ENCODE results near the gene OGFOD2. TPM values are rescaled to one million over a fixed set of nuclear protein-coding genes. Genes with fewer than 3 reads are reported as not detected.

OGFOD2 gene
- total and polyA plus RNA-seq, 2 of the 13 experiments (the other 11 are each of a cell fraction or from before 2014, with no cell fraction given), result 13.2 to 14.6 TPM

DNA sequence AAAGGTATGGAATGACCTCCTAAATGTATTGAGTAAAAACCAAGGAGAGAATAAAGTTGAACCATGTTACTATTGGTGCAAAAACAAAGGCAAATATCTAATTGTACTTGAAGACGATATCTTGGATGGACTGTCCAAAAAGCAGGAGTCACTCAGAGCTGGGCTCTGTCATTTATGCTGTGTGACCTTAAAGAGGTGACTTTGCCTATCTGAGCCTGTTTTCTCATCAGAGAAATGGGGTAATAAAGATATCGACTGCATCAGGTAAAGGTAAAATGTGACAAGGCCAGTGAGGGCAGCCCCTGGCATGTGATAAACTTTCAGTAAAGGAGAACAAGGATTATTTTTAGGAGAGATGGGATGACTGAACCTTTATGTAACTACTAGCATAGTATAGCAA lies 6.9 kb upstream of the OGFOD2 start:
- no peaks in the 10 kb centered on the region for H3K9me3 ChIP-seq (ENCODE audit: low read length)
- ATAC-seq (no peak), DNase-seq (ENCODE audit: low spot score) (no peak), FAIRE-seq (no peak)
- intact Hi-C loops (cut with micrococcal nuclease; ENCODE audit: unreplicated experiment), result loop anchor here (5.0 kb wide), 1 partner anchor 264 kb away; the partner anchor contains the start of genes MPHOSPH9 and MTRFR
- WGBS (ENCODE audit: low lambda C conversion rate), result 83% methylated on average over 2 of the region's 2 CpGs
- H3K27me3 ChIP-seq (ENCODE audit: control insufficient read depth in 1 of 2, insufficient read depth in 2 of 2, low read length in 2 of 2), result no peaks in the 10 kb centered on the region
- H3K4me1 ChIP-seq (ENCODE audit: insufficient read depth, low read length), result peaks cover 48% of the 10 kb centered on the region
- H4K20me1 ChIP-seq (ENCODE audit: insufficient read depth, low read length), result no peaks in the 10 kb centered on the region
- no TSS peak for BruUV-seq (replicated peaks)
- no peak overlapping the region for H3K4me3 ChIP-seq (replicated peaks in 1 of 3; ENCODE audit: insufficient read depth in 1 of 3, low read depth in 2 of 3, low read length in 3 of 3)
- H3K36me3 ChIP-seq (replicated peaks in 1 of 2; ENCODE audit: control insufficient read depth in 1 of 2, insufficient read depth in 2 of 2, low read length in 2 of 2), result no peaks in the 10 kb centered on the region
- TF ChIP-seq ZNF629 (CRISPR knock-in tag; conservative IDR thresholded peaks at IDR 0.05), result 0 out of 2 replicates have a peak, but pooled peaks have one; percentile 19
- TF ChIP-seq SIX1 (CRISPR knock-in tag; IDR thresholded peaks at IDR 0.05; ENCODE audit: borderline replicate concordance), result no peak
- no peak overlapping the region for H3K4me2 ChIP-seq (ENCODE audit: low read depth, low read length)
- in situ Hi-C loops (cut with HindIII; ENCODE audit: extremely low pct_ligation_motif_present, low pct_unique_long_range_greater_than_20kb), result no loop called here
- no peaks in the 10 kb centered on the region for H3K79me2 ChIP-seq (ENCODE audit: insufficient read depth, low read length)
- no peak overlapping the region for H3K27ac ChIP-seq (ENCODE audit: extremely low read length, insufficient read depth, low read length)
- ChIA-PET CTCF (ENCODE audit: low intra/inter-chr PET ratio, low total read pairs) (no interaction called here), POLR2A (interaction anchor here (1.4 kb wide), 1 partner anchor 265 kb away, joined by 3 read pairs; the partner anchor contains the start of genes MPHOSPH9 and MTRFR)
- no peak overlapping the region for H3K9ac ChIP-seq (ENCODE audit: insufficient read depth, low read depth, low read length)
- no peak overlapping the region for H2AFZ ChIP-seq (ENCODE audit: low read length)

DNA sequence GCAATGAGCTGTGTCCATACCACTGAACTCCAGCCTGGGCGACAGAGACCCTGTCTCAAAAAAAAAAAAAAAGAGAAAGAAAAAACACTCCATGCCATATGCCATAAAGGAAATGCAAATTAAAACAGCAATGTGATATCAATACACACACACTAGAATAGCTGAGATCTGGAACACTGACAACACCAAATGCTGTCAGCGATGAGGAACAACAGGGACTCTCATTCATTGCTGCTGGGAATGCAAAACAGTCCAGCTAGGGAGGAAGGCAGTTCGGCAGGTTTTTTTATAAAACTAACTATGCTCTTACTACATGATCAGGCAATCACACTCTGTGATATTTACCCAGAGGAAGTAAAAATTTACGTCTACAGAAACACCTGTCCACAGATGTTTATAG lies 5.4 kb upstream of the OGFOD2 start:
- no TSS peak for BruUV-seq (replicated peaks)
- no peaks in the 10 kb centered on the region for H4K20me1 ChIP-seq (ENCODE audit: insufficient read depth, low read length)
- no peak overlapping the region for H3K9ac ChIP-seq (ENCODE audit: insufficient read depth, low read depth, low read length)
- H3K36me3 ChIP-seq (replicated peaks in 1 of 2; ENCODE audit: control insufficient read depth in 1 of 2, insufficient read depth in 2 of 2, low read length in 2 of 2), result no peaks in the 10 kb centered on the region
- H3K27me3 ChIP-seq (ENCODE audit: control insufficient read depth in 1 of 2, insufficient read depth in 2 of 2, low read length in 2 of 2), result no peaks in the 10 kb centered on the region; a peak in 1 of 5 replicates
- ChIA-PET CTCF (ENCODE audit: low intra/inter-chr PET ratio, low total read pairs) (no interaction called here), POLR2A (interaction anchor here (0.7 to 1.4 kb wide), 2 partner anchors 12 to 263 kb away, joined by 3 to 4 read pairs; partner anchors contain the start of genes MPHOSPH9 and MTRFR)
- in situ Hi-C loops (cut with HindIII; ENCODE audit: extremely low pct_ligation_motif_present, low pct_unique_long_range_greater_than_20kb) (no loop called here), intact Hi-C loops (cut with micrococcal nuclease; ENCODE audit: unreplicated experiment) (loop anchor here (5.0 kb wide), 2 partner anchors 108 to 263 kb away; partner anchors contain the start of genes MPHOSPH9 and MTRFR)
- H3K79me2 ChIP-seq (ENCODE audit: insufficient read depth, low read length), result peaks cover 3% of the 10 kb centered on the region
- FAIRE-seq (no peak), DNase-seq (ENCODE audit: low spot score) (no peak), ATAC-seq (no peak)
- TF ChIP-seq RXRA (CRISPR knock-in tag; IDR thresholded peaks at IDR 0.05) (no peak), ZNF660 (CRISPR knock-in tag; IDR thresholded peaks at IDR 0.05; ENCODE audit: borderline replicate concordance, low read depth) (no peak), NFATC3 (CRISPR knock-in tag; IDR thresholded peaks at IDR 0.05) (no peak), ZNF557 (CRISPR knock-in tag; IDR thresholded peaks at IDR 0.05) (no peak), ZNF501 (CRISPR knock-in tag; IDR thresholded peaks at IDR 0.05) (no peak), ZBTB21 (CRISPR knock-in tag; IDR thresholded peaks at IDR 0.05) (no peak), KLF13 (CRISPR knock-in tag; IDR thresholded peaks at IDR 0.05) (no peak), ZNF431 (CRISPR knock-in tag; IDR thresholded peaks at IDR 0.05; ENCODE audit: borderline replicate concordance, low read depth) (no peak), ZFP82 (CRISPR knock-in tag; IDR thresholded peaks at IDR 0.05; ENCODE audit: borderline replicate concordance) (no peak), MAFF (IDR thresholded peaks at IDR 0.05; ENCODE audit: low read depth, low read length) (no peak), CSRNP1 (CRISPR knock-in tag; IDR thresholded peaks at IDR 0.05) (no peak), CBX5 (CRISPR knock-in tag; IDR thresholded peaks at IDR 0.05; ENCODE audit: borderline replicate concordance) (no peak)
- TF ChIP-seq, protein P1, sequence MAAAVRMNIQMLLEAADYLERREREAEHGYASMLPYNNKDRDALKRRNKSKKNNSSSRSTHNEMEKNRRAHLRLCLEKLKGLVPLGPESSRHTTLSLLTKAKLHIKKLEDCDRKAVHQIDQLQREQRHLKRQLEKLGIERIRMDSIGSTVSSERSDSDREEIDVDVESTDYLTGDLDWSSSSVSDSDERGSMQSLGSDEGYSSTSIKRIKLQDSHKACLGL (CRISPR knock-in tag; IDR thresholded peaks at IDR 0.05), result no peak
- TF ChIP-seq, protein P2, sequence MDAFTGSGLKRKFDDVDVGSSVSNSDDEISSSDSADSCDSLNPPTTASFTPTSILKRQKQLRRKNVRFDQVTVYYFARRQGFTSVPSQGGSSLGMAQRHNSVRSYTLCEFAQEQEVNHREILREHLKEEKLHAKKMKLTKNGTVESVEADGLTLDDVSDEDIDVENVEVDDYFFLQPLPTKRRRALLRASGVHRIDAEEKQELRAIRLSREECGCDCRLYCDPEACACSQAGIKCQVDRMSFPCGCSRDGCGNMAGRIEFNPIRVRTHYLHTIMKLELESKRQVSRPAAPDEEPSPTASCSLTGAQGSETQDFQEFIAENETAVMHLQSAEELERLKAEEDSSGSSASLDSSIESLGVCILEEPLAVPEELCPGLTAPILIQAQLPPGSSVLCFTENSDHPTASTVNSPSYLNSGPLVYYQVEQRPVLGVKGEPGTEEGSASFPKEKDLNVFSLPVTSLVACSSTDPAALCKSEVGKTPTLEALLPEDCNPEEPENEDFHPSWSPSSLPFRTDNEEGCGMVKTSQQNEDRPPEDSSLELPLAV (CRISPR knock-in tag; conservative IDR thresholded peaks at IDR 0.05; ENCODE audit: low read depth), result no peak
- H3K4me3 ChIP-seq (replicated peaks in 1 of 3; ENCODE audit: insufficient read depth in 1 of 3, low read depth in 2 of 3, low read length in 3 of 3), result no peak overlapping the region
- no peak overlapping the region for H3K4me2 ChIP-seq (ENCODE audit: low read depth, low read length)
- no peak overlapping the region for H2AFZ ChIP-seq (ENCODE audit: low read length)
- H3K27ac ChIP-seq (ENCODE audit: extremely low read length, insufficient read depth, low read length), result no peak overlapping the region
- 59% methylated on average over 4 of the region's 4 CpGs for WGBS (ENCODE audit: low lambda C conversion rate)
- no peaks in the 10 kb centered on the region for H3K9me3 ChIP-seq (ENCODE audit: low read length)
- peaks cover 32% of the 10 kb centered on the region for H3K4me1 ChIP-seq (ENCODE audit: insufficient read depth, low read length)

Measured in HepG2 (cell line).